Measurements from ENCODE around the gene BAD. TPM values are rescaled to one million over a fixed set of nuclear protein-coding genes. Genes with fewer than 3 reads are reported as not detected.

The BAD gene
- 64.0 and 66.5 TPM in 2 replicates for total RNA-seq

GRCh38 chr11:64284048-64284961, at the start of gene BAD:
TSS of gene BAD (minus strand) at chr11:64284665. CDS start at chr11:64284368, 297 bp downstream.

GRCh38 chr11:64317961-64318765, 33.7 kb upstream of the BAD start, which contains the start of gene PRDX5:
TSS of gene PRDX5 (plus strand) at chr11:64318121. CDS start at chr11:64318216, 95 bp downstream.

GRCh38 chr11:64317325-64317960, 33.0 kb upstream of the BAD start, which contains the start of gene TRMT112:
TSS of gene TRMT112 (minus strand) at chr11:64317559. CDS start at chr11:64317526, 33 bp downstream.

GRCh38 chr11:64305075-64305690, 20.7 kb upstream of the BAD start, which contains the start of gene ESRRA:
TSS of gene ESRRA (plus strand) at chr11:64305524. CDS start at chr11:64307180, 1,656 bp downstream.

GRCh38 chr11:64299847-64300648, 15.6 kb upstream of the BAD start, which contains the start of gene CATSPERZ:
TSS of gene CATSPERZ (plus strand) at chr11:64300358. CDS start at chr11:64300411, 53 bp downstream.

GRCh38 chr11:64291262-64291751, 6.8 kb upstream of the BAD start, which contains the start of gene KCNK4:
TSS of gene KCNK4 (plus strand) at chr11:64291302. CDS start at chr11:64293019, 1,717 bp downstream.

GRCh38 chr11:64284962-64285884, 758 bp upstream of the BAD start, which contains the start of gene GPR137:
TSS of gene GPR137 (plus strand) at chr11:64285848. CDS start at chr11:64286525, 677 bp downstream.

GRCh38 chr11:64251016-64251752, 33.3 kb downstream of the BAD start, which contains the start of gene PLCB3:
TSS of gene PLCB3 (plus strand) at chr11:64251530. CDS start at chr11:64251650, 120 bp downstream.

GRCh38 chr11:64246871-64247728, 37.4 kb downstream of the BAD start, which contains the start of gene PPP1R14B:
TSS of gene PPP1R14B (minus strand) at chr11:64246943. CDS start at chr11:64246673, 270 bp downstream.

GRCh38 chr11:64240435-64241240, 43.8 kb downstream of the BAD start, which contains the start of gene FKBP2:
TSS of gene FKBP2 (plus strand) at chr11:64241095. CDS start at chr11:64242388, 1,293 bp downstream.

GRCh38 chr11:64233913-64234586, 50.4 kb downstream of the BAD start, which contains the start of gene VEGFB:
TSS of gene VEGFB (plus strand) at chr11:64234584. CDS start at chr11:64234834, 250 bp downstream.

GRCh38 chr11:64230171-64230984, 54.1 kb downstream of the BAD start, which contains the start of gene DNAJC4:
TSS of gene DNAJC4 (plus strand) at chr11:64230548. CDS start at chr11:64230855, 307 bp downstream.

GRCh38 chr11:64225608-64226506, 58.6 kb downstream of the BAD start, which contains the start of the genes NUDT22 and TRPT1:
TSS of gene NUDT22 (plus strand) at chr11:64226274. CDS start at chr11:64226653, 379 bp downstream.
TSS of gene TRPT1 (minus strand) at chr11:64226186. CDS start at chr11:64225860, 326 bp downstream.

Data from hair follicle dermal papilla cell (primary cell).